ENCODE measurements around the gene DNAH10.

- TF ChIP-seq CTCF (conservative IDR thresholded peaks at IDR 0.05): no peak
- no peak for TF ChIP-seq ZFX (IDR thresholded peaks at IDR 0.05)
Observed at GRCh38 chr12:123938679-123939480, 176.8 kb downstream of the DNAH10 start.

Measured in C4-2B (cell line).